ENCODE data around the gene ATG9B. TPM values are rescaled to one million over a fixed set of nuclear protein-coding genes. Genes with fewer than 3 reads are reported as not detected.

The ATG9B gene
- total RNA-seq, 4 donors from 2014 or later = 0.15 to 0.31 TPM; not detected in 2

- peak; percentile 35 for ATAC-seq
- 0% methylated on average over 8 of the region's 81 CpGs; no CpG with 5 or more reads in 1 of the 2 donors for WGBS, 2 donors (ENCODE audit: low coverage in 1 of 2)
Observed at GRCh38 chr7:150978126-150978789, 46.0 kb downstream of the ATG9B start, which contains the start of gene KCNH2. KCNH2 (minus strand) TSS chr7:150978321; CDS start chr7:150977913, 408 bp downstream.

GRCh38 chr7:150977382-150978125 lies 46.7 kb downstream of the ATG9B start:
- Histone ChIP-seq H3K9me3 (no peaks in the 10 kb centered on the region), H3K27ac (peak overlapping the region; percentile 21 to 89 (median 86)), H3K36me3 (no peaks in the 10 kb centered on the region), H3K4me1 (peaks cover 0 to 81% (median 23%) of the 10 kb centered on the region in 3 donors), H3K27me3 (peaks cover 38% of the 10 kb centered on the region), H3K4me3 (peak overlapping the region; percentile 60 to 70)
- WGBS, 2 donors (ENCODE audit: low coverage in 1 of 2) = no CpG with 5 or more reads among the region's 62 CpGs
- no peak for TF ChIP-seq CTCF (IDR thresholded peaks at IDR 0.05)
- no peak for TF ChIP-seq EP300 (IDR thresholded peaks at IDR 0.05)
- TF ChIP-seq POLR2AphosphoS5 (IDR thresholded peaks at IDR 0.05) = no peak
- no peak for TF ChIP-seq POLR2A (IDR thresholded peaks at IDR 0.05)
- ATAC-seq = no peak

More at GRCh38 chr7:150978126-150978789, 46.0 kb downstream of the ATG9B start, which contains the start of gene KCNH2:
- H3K4me3 ChIP-seq = peak within 1 kb of the TSS; percentile 60 to 70
- H3K27me3 ChIP-seq = peaks cover 38% of the 10 kb centered on the region
- H3K36me3 ChIP-seq = no peaks in the 10 kb centered on the region
- H3K27ac ChIP-seq = peak within 1 kb of the TSS; percentile 66 to 89 (median 86)
- no peak for TF ChIP-seq POLR2A (IDR thresholded peaks at IDR 0.05)
- no peak for TF ChIP-seq EP300 (IDR thresholded peaks at IDR 0.05)
- TF ChIP-seq POLR2AphosphoS5 (IDR thresholded peaks at IDR 0.05) = no peak
- no peak for TF ChIP-seq CTCF (IDR thresholded peaks at IDR 0.05)
- H3K4me1 ChIP-seq = peaks cover 0 to 73% (median 18%) of the 10 kb centered on the region in 3 donors
- H3K9me3 ChIP-seq = no peaks in the 10 kb centered on the region

- TF ChIP-seq EP300 (IDR thresholded peaks at IDR 0.05) = no peak
- TF ChIP-seq POLR2A (IDR thresholded peaks at IDR 0.05) = no peak
- no peak for TF ChIP-seq CTCF (IDR thresholded peaks at IDR 0.05)
- TF ChIP-seq POLR2AphosphoS5 (IDR thresholded peaks at IDR 0.05) = peak; percentile 45
- peak overlapping the region; percentile 44 to 89 (median 86) for H3K27ac ChIP-seq
- peaks cover 0 to 88% (median 27%) of the 10 kb centered on the region in 3 donors for H3K4me1 ChIP-seq
- peak overlapping the region; percentile 60 to 70 for H3K4me3 ChIP-seq
- 0% methylated on average over 1 of the region's 13 CpGs; no CpG with 5 or more reads in 1 of the 2 donors for WGBS, 2 donors (ENCODE audit: low coverage in 1 of 2)
- peaks cover 38% of the 10 kb centered on the region for H3K27me3 ChIP-seq
- peak; percentile 22 for ATAC-seq
- no peaks in the 10 kb centered on the region for H3K36me3 ChIP-seq
- H3K9me3 ChIP-seq = no peaks in the 10 kb centered on the region
Observed at GRCh38 chr7:150976529-150977381, 47.5 kb downstream of the ATG9B start.

GRCh38 chr7:150975536-150976319 lies 48.6 kb downstream of the ATG9B start:
- H3K27ac ChIP-seq = peak overlapping the region; percentile 44 to 89 (median 86)
- no peak for TF ChIP-seq CTCF (IDR thresholded peaks at IDR 0.05)
- TF ChIP-seq EP300 (IDR thresholded peaks at IDR 0.05) = no peak
- TF ChIP-seq POLR2AphosphoS5 (IDR thresholded peaks at IDR 0.05) = no peak
- TF ChIP-seq POLR2A (IDR thresholded peaks at IDR 0.05) = no peak
- peaks cover 0 to 97% (median 38%) of the 10 kb centered on the region in 3 donors for H3K4me1 ChIP-seq
- WGBS, 2 donors (ENCODE audit: low coverage in 1 of 2) = 40 to 65% methylated on average over 1 to 5 of the region's 9 CpGs
- H3K4me3 ChIP-seq = peak overlapping the region; percentile 11 to 70
- peaks cover 38% of the 10 kb centered on the region for H3K27me3 ChIP-seq
- H3K36me3 ChIP-seq = no peaks in the 10 kb centered on the region
- H3K9me3 ChIP-seq = no peaks in the 10 kb centered on the region
- ATAC-seq = no peak

Measured in gastroesophageal sphincter (tissue), 4 donors.